Activated gamma-delta T cell (primary cell): ENCODE measurements around the gene LRRC8C.

ENCODE experiments used
- DNase-seq: peaks from one replicate; lab custom pipeline; 2025; lab: John Stamatoyannopoulos, UW

Gene LRRC8C

GRCh38 chr1:89763649-89763986 is 130.7 kb downstream of the LRRC8C start:
- no peak for DNase-seq

GRCh38 chr1:89765774-89766173 is 132.9 kb downstream of the LRRC8C start:
- no peak for DNase-seq

- no peak for DNase-seq
Observed at GRCh38 chr1:89767618-89768017, 134.7 kb downstream of the LRRC8C start.
